HG03442 (cell line): Measurements from ENCODE around the gene FAM89B.

Experiments
- ATAC-seq: cut with Tn5 transposase; IDR thresholded peaks from one replicate; pipeline ENCODE4 v1.9.1; 2021; ENCODE audit warnings: mild to moderate bottlenecking, moderate library complexity; ENCODE audit not compliant: unreplicated experiment

The FAM89B gene

GRCh38 chr11:65586676-65587075 is 14.3 kb downstream of the FAM89B start:
- ATAC-seq, result no peak

GRCh38 chr11:65588199-65589054 is 16.1 kb downstream of the FAM89B start:
- ATAC-seq, result peak; percentile 79

GRCh38 chr11:65589444-65590239 is 17.3 kb downstream of the FAM89B start:
- no peak for ATAC-seq

- no peak for ATAC-seq
Measured at GRCh38 chr11:65590240-65590738, 18.0 kb downstream of the FAM89B start.

GRCh38 chr11:65591939-65592857 is 19.9 kb downstream of the FAM89B start:
- no peak for ATAC-seq

GRCh38 chr11:65592858-65593517 is 20.6 kb downstream of the FAM89B start:
- no peak for ATAC-seq

- ATAC-seq, result no peak
Measured at GRCh38 chr11:65593518-65594414, 21.4 kb downstream of the FAM89B start.

- ATAC-seq, result no peak
Measured at GRCh38 chr11:65595131-65595530, 22.8 kb downstream of the FAM89B start.

- ATAC-seq, result no peak
Measured at GRCh38 chr11:65595543-65596281, 23.4 kb downstream of the FAM89B start, which contains the start of gene KCNK7. Gene KCNK7 (minus strand): TSS chr11:65595800. CDS start chr11:65595772, 28 bp downstream.

- ATAC-seq, result no peak
Measured at GRCh38 chr11:65596520-65596919, 24.2 kb downstream of the FAM89B start.

- no peak for ATAC-seq
Measured at GRCh38 chr11:65598258-65598699, 25.9 kb downstream of the FAM89B start.

GRCh38 chr11:65599216-65599954 is 27.0 kb downstream of the FAM89B start:
- ATAC-seq, result no peak

GRCh38 chr11:65599955-65600246 is 27.6 kb downstream of the FAM89B start:
- no peak for ATAC-seq

- ATAC-seq, result no peak
Measured at GRCh38 chr11:65604258-65604657, 31.9 kb downstream of the FAM89B start.

- ATAC-seq, result no peak
Measured at GRCh38 chr11:65606876-65607613, 34.7 kb downstream of the FAM89B start.

GRCh38 chr11:65607614-65608426 is 35.5 kb downstream of the FAM89B start:
- ATAC-seq, result no peak
